ENCODE data around the gene GABBR2. TPM values are rescaled to one million over a fixed set of nuclear protein-coding genes. Genes with fewer than 3 reads are reported as not detected.
A peak's percentile ranks its signal among the peaks of the same experiment; 100 is the strongest.
"Not testable (repeated sequence)": the region's sequence is repeated elsewhere in the genome, so short reads cannot be mapped to it uniquely, and the experiment has no call there.

The GABBR2 gene
- polyA plus RNA-seq, 3 donors: 3.6 to 6.0 (median 3.8) TPM

DNA sequence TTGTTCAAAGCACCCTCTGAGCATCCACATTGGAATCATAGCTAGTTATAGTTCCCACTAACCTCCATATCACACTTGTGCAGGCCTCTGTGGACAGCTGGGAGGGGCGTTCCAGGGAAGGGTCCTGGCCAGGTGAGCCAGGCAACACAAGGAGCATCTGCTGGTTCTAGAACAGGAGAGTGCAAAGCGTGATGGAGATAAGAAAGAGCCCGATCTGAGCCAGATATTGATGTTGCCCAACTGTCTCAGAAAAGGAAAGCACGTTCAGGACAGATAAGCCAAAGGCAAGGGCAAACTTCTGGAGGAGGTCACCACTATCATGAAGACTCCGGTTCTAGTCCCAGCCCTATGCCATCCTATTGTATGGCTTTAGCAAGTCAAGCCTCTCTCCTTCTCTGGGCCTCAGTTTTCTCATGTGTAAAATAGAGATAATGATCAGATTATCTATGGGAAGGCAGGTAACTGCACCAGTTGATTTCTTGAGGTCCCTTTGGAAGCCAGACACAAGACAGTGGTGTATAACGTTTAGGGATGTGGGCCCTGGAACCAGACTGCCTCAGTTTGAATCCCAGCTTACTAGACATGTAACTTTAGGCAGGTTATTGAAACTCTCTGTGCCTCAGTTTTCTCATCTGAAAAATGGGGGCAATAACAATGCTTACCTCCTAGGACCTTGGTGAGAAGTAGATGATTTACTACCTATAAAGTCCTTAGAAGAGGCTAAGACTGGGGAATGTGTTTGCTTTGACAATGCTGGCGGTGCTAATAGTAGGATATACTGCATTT is 19.8 kb downstream of the GABBR2 start:
- DNase-seq (ENCODE audit: low read depth in 3 of 3, low spot score in 2 of 3): no peak

DNA sequence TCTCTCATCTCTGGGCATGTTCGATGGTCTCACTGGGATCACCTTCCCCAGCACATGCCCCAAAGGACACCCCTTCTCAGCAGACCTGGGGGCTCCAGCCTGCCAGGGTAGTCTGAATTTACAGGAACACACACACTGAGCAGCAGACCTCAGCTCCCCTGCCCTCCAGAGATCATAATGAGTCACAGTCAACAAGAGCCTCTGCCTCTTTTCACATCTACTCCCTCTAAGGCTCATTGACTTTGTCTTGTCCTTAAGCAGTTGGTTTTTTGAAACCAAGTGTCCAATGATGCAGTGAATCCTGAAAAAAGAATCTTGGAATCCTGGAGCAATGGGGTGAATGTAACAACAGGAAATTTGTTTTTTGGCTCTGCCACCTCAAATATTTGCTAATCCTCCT is 20.8 kb downstream of the GABBR2 start:
- DNase-seq (ENCODE audit: low read depth in 3 of 3, low spot score in 2 of 3): no peak

DNA sequence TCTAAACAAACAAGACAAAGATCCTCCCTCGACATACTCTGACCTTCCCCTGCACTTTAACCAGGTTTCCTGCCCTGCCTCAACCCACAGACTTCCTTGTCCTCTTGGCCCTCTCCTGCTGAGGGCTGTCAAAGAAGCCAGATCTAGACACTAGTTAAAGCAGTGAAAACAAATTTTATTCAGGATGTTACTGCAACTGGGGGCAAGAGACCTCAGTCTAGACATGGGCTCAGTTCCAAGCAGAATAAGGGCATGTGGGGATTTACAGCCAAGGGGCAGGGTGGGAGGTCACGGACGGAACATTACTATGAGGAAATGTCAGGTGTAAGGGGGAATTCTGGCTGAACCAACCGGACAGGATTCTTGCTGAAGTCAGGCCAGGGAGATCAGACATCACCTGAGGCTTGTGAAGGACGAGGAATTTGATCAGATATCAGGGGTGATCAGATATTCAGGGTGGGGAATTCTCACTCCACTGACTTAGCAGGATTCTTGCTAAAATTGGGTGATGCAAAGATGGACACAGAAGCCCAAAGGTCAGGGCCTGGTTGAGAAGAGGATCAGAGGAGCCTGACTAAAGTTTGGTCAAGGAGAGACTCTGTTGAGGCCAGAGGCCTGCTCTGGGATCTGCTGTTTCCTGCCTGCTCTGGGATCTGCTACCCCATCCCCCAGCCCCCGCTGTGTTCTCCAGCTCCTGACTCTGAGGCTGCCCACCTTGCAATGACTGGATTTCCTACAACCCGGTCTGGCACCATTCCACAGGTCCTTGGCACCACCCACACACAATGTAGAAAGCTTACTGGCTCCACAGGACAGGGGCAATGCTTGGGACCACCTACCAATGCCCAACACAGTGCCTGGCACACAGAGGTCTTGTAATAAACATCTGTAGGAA is 21.5 kb downstream of the GABBR2 start:
- DNase-seq (ENCODE audit: low read depth in 3 of 3, low spot score in 2 of 3): no peak

DNA sequence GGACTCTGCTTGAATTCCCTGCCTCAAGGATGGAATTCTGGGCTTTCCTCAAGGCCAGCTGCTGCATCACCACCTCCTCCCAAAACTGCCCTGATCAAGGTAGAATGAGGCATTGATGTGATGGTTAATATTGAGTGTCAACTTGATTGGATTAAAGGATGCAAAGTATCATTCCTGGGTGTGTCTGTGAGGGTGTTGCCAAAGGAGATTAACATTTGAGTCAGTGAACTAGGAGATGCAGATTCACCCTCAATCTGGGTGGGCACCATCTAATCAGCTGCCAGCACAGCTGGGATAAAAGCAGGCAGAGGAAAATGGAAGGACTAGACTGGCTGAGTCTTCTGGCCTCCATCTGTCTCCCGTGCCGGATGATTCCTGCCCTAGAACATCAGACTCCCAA is 23.9 kb downstream of the GABBR2 start:
- DNase-seq (ENCODE audit: low read depth in 3 of 3, low spot score in 2 of 3): not testable (repeated sequence)

DNA sequence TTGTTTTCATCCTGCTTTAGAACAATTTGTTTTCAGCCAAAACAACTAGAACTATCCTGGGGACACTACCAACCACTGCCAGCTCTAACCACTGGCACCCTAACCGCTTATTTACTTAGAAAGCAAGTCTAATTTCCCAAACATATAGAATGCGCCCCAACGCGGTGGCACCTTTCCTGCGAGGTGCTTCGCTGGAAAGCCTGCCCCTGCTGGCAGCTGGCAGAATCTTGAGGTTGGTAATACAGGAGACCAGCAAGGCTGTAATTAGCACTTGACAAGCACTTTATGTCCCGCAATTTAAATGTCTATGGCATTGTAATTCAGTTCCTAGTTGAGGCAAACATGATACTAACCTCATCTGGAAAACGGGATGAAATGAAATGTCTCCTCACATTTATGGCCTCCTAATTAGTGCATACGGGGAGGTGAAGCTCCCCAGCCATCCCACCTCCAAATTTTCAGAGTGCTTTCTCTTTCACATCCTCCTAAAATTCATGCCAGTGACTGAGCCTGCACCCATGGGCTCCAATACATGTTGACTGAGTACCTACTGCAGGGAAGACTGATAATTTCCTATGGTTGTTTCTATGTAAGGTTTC is 30.4 kb downstream of the GABBR2 start:
- DNase-seq (ENCODE audit: low read depth in 3 of 3, low spot score in 2 of 3): no peak

DNA sequence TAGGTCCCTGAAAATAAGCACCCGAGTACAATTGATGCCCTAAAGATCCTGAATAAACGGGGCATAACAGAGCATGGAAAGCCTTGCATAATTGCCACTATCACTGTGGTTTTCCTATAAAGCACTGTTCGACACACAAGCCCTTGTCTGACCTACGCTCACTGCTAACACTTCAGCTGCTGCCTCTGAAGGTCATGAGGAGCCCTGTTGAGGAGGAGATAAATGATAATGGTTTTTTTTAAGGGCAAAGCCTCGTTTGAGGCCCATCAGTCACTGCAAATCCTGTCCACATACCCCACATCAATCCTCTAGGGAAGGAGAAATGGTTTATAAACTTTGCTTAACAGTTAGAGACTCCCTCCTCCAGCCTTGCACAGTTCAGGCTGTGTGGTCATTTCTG is 35.1 kb downstream of the GABBR2 start:
- no peak for DNase-seq (ENCODE audit: low read depth in 3 of 3, low spot score in 2 of 3)

DNA sequence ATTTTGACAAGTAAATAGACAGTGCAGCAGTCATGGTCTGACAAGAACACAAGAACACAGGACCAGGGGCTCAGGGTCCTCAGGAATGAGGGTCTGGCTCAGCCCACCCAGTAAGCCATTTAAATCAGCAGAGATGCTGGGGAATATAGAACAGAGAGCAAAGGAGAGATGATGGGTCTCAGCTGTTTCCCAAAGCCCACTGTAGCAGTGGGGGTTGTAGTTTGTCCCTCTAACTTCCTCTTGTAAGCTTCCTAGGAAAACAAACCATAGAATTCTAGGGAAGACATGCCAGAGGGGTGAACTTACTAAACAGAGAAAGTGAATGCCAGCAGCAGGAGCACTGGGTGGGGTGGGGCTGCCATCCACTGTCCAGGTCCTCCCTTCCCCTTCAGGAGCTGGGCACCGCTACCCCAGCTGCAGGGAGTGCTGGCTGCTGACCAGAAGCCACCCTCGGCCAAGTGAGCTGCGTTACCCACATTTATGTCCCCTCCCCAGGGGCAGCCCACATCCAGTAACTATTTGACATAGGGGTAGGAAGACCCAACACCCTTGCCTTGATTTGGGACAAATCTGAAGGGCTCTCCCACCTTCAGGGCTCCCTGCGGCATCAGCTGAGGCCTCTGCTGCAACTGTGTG is 41.6 kb downstream of the GABBR2 start:
- DNase-seq (ENCODE audit: low read depth in 3 of 3, low spot score in 2 of 3): no peak

DNA sequence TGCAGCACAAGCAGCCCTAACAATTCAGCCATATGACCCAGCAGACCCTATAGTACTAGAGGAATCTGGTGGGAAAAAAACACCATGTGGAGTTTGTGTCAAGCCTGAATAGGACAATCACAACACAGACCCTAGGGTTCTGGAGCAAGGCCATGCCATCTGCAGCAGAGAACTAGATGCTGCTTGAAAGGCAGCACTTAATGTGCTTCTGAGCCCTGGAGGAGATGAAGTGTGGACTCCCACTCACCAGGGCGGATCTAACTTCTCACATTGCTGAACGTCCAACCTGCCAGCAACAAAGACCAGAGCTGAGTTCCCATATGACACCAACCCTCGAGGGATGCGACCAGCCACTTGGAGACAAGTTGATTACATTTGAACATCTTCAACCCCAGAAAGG is 43.2 kb downstream of the GABBR2 start:
- no peak for DNase-seq (ENCODE audit: low read depth in 3 of 3, low spot score in 2 of 3)

DNA sequence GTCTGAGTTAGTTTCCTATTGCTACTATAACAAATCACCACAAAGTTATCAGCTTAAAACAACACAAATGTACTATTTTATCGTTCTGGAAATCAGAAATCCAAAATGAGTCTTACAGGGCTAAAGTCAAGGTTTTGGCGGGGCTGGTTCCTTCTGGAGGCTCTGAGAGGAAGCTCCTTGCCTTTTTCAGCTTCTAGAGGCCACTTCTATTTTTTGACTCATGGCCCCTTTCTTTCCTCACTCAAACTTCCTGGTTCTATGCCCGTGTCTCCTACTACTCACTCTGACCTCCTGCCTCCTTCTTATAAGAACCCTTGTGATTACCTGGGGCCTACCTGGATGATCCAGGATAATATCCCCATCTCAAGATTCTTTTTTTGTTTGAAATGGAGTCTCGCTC is 48.2 kb downstream of the GABBR2 start:
- DNase-seq (ENCODE audit: low read depth in 3 of 3, low spot score in 2 of 3): no peak

DNA sequence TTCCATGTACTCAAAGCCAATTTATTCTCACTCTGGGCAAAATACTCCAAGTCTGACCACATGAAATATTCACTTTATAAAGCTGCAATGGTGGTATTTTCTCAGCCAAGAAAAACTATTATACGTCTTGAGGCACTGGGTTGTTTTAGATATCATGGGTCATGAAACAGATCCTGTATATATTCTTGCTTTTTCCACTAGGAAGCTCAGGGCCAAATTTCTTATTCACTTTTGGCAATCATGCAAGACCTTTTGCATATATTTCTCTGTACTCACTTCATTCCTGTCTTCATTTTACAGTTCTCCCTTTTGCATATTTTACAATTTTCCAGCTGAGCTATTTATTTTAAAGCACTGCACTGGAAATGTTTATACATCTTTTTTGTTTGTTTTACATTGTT is 49.8 kb downstream of the GABBR2 start:
- peak in 2 of 3 donors; percentile 33 to 42 for DNase-seq (ENCODE audit: low read depth in 3 of 3, low spot score in 2 of 3)

DNA sequence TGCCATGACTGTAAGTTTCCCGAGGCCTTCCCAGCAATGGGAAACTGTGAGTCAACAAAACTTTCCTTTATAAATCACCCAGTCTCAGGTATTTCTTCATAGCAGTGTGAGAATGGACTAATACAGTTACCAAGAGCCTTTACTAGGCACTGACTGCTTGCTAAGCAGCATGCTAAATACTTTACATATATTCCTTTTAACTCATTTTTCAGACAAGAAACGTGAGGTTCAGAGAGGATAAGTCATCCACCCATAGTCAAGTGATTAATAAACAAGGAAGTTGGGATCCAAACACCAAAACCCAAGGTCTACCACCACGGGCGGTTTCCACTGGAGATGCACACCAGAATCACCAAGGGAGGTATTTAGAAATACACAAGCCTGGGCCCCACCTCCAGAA is 50.8 kb downstream of the GABBR2 start:
- no peak for DNase-seq (ENCODE audit: low read depth in 3 of 3, low spot score in 2 of 3)

DNA sequence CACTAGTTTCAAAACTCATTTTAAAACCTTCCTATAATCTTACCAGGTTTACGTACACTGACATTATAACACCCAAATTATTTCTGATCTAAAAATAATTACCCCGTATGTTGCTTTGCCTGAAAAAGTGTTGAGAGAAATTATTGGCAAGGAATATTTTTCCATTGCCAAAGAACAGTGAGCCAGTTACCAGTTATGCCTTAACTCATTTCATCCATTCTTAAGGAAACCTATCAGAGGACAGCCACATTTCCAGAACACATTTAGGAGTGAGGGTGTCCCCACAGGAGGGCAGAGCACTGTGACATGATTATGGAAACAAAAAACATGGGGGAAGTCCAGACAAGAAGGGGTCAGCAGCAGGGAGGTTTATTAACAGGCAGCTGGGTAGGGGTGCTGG is 52.2 kb downstream of the GABBR2 start:
- DNase-seq (ENCODE audit: low read depth in 3 of 3, low spot score in 2 of 3): no peak

DNA sequence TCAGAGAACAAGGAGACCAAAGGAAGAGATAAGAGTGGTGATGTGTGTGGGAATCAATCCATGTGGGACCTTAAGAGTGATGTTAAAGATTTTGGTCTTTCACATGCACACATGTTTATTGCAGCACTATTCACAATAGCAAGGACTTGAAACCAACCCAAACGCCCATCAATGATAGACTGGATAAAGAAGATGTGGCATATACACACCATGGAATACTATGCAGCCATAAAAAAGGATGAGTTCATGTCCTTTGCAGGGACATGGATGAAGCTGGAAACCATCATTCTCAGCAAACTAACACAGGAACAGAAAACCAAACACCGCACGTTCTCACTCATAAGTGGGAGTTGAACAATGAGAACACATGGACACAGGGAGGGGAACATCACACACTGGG is 53.3 kb downstream of the GABBR2 start:
- DNase-seq (ENCODE audit: low read depth in 3 of 3, low spot score in 2 of 3): not testable (repeated sequence)

DNA sequence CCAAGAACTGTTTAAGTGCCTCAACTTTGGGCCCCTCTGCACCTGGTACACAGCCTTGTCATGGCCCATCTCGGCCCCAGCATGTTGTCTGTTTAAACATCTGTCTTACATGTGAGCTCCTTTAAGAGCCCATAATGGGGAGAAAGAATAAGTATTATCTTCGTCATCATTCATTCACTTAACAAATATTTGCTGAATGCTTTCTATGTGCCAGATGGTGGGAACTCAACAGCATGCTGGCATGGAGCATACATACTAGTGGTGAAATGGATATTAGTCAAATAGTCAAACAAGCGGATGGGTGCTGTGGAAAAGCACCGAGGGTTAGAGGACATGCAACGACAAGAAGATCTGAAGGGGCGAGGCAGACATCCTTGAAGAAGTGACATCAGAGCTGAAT is 54.5 kb downstream of the GABBR2 start:
- no peak for DNase-seq (ENCODE audit: low read depth in 3 of 3, low spot score in 2 of 3)

DNA sequence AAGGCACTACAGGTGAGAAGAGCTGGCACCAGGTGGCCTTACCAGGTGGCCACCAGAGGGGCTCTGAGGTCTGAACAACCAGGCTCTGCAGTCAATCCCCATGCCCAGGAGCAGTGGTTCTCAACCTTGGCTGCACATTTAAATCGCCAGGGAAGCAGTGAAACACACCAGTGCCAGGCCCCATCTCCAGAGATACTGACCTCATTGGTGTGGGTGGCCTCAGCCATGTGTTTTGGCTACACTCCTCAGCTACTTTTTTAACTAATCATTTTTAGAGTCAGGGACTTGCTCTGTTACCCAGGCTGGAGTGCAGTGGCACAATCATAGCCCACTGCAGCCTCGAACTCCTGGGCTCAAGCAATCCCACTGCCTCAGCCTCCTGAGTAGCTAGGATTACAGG is 56.0 kb downstream of the GABBR2 start:
- DNase-seq (ENCODE audit: low read depth in 3 of 3, low spot score in 2 of 3): no peak

DNA sequence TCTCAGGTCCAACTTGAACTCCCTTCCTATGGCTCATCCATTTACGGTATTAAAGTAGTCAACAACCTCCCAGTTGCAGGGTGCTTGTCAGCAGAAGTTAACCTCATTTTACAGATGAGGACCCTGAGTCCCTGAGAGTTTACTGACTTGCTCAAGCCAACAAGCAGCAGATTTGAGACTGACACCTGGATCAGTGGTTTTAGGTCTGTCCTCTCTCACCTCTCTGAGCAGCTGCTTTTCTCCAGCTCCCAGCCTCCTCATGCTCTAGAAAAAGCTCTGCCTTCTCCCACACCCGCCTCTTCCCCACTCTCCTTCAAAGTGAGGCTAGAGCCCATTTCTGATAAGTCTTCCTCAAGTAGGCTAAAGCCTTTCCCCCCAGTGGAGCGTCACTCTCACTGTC is 56.4 kb downstream of the GABBR2 start:
- DNase-seq (ENCODE audit: low read depth in 3 of 3, low spot score in 2 of 3): no peak

DNA sequence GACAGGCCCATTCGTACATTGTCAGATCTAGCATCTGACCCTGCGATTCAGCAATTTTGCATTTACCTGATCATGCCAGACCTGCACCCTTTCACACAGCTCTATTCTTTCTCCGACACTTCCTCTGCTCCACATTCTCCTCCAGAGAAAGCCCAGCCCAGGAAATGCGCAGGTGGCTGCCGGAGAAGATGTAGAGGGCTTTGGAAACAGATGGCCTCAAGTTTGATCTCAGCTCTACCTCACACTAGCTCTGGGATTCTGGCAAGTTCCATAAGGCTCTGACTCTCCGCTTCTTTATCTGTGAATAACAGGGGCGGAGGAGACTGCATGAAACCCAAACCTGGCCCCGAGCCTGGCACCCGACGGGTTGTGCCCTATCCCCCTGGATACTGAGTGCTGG is 61.5 kb downstream of the GABBR2 start:
- no peak for DNase-seq (ENCODE audit: low read depth in 3 of 3, low spot score in 2 of 3)

DNA sequence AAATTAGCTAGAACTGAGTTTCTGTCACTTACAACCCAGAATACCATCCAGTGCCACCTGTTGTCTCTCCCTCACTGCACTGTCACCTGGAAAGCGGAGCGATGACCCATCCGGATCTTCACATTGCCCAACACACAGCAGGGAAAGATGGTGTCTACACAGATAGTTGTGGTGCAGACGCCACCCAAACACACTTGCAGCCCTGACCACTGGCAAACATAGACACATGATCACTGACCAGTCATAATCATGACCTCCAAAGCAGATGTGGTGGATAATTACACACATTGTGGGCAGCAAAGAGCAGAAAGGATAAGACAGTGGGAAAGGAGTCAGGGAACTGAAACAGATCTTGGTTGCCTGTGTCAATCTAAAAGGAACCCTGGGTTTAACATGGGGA is 64.7 kb downstream of the GABBR2 start:
- DNase-seq (ENCODE audit: low read depth in 3 of 3, low spot score in 2 of 3): no peak

DNA sequence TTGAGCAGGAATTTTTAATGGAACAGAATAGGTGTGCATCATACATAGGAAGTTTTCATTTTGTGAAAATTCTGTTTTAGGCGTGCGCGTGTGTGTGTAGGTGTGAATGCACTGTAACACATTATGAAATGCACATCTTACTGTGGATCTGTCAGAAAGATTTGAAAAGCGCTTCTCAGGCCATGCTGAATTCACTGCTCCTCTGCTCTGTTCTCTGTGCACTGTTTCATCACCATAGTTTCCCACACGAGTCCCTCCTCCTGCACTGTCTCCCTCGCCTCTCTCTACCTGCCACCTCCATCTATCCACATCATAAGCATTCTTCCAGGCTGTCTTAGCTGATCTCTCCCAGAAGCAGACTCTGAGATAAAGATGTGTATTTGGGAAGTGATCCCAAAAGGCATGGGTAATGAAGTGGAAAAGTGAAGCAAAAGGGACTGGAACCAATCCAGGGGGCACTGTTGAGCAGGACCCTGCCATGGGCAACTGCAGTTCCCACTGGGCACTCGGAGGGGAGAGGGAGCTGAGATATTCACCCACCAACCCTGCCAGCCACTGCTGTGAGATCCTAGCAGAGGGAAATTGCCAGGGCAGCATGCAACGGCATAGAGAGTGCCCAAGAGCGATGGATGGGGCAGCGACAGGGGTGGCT is 65.9 kb downstream of the GABBR2 start:
- no peak for DNase-seq (ENCODE audit: low read depth in 3 of 3, low spot score in 2 of 3)

DNA sequence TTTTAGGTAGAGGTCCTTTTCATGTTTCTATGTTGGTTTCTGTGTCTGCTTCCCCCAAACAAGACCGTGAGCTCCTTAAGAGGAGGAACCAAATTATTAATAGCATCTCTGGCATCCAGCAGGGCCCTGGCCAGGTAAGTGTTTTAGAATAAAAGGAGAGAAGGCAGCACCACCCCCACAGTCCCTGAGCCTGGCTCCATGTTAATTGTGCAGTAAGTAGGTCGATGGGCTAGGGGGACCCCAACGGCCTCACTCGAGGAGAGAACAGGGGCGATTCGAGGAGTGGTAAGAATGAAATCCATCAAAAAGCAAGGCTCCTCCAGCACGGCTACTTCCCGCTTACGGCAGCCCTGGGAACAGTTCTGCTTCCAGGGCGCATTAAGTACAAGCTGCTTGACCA is 67.0 kb downstream of the GABBR2 start:
- DNase-seq (ENCODE audit: low read depth in 3 of 3, low spot score in 2 of 3): no peak

DNA sequence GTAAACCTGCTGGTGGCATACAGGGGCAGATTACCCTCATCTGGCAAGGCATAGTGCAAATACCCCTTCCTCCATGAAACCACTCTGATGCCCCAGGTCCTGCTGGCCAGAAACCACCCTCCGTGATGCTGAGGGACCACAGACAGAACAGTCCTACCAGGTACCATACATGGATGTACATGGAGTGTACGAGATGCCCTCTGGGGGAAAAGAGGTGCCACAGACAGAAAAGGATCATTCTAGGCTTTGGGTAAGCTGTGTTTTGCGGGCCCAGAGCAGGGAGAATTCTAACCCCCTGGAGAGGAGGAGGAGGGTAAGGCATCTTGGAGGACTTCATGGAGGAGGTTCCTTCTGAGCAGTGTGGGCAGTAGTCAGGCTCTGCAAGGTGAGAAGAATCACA is 68.3 kb downstream of the GABBR2 start:
- no peak for DNase-seq (ENCODE audit: low read depth in 3 of 3, low spot score in 2 of 3)
